K562 (cell line): Measurements from ENCODE around the gene TOR1A. TPM values are rescaled to one million over a fixed set of nuclear protein-coding genes. Genes with fewer than 3 reads are reported as not detected.

ENCODE experiments used
- ATF1 ChIP-seq, 2 experiments: fragments of 450-650 bp in 1 of 2; IDR thresholded peaks; 2 replicates each; pipeline ENCODE4 v1.6.1; 2016; ENCODE audit warnings: missing compliant biosample characterization in 1 of 2, missing genetic modification characterization in 1 of 2
- ATF3 ChIP-seq, 2 experiments: fragments of 450-650 bp in 1 of 2; sonication (generic) in 1 of 2; formaldehyde crosslinking in 1 of 2; IDR thresholded peaks in 1 of 2; conservative IDR thresholded peaks in 1 of 2; 2 replicates each; pipeline versions ENCODE4 v1.6.1 to v1.8.1; 2016 to 2023; ENCODE audit warnings: mild to moderate bottlenecking in 2 of 2, moderate library complexity in 2 of 2, inconsistent platforms in 1 of 2, missing genetic modification reagents in 1 of 2
- CBX1 ChIP-seq: sonication (generic); IDR thresholded peaks from 2 replicates; pipeline ENCODE4 v1.6.1; 2016; ENCODE audit warnings: antibody characterized with exemption, low read depth, mild to moderate bottlenecking
- CEBPG ChIP-seq, 3 experiments: fragments of 200-800 bp in 1 of 3; sonication (Bioruptor generic) in 1 of 3; sonication (generic) in 1 of 3; formaldehyde crosslinking in 1 of 3; IDR thresholded peaks in 2 of 3; conservative IDR thresholded peaks in 1 of 3; 2 replicates each; pipeline versions ENCODE4 v1.6.1 to v1.8.0; 2016 to 2022; ENCODE audit warnings: missing compliant biosample characterization in 2 of 3, missing genetic modification characterization in 2 of 3, mild to moderate bottlenecking in 1 of 3, missing genetic modification reagents in 1 of 3
- DMBX1 ChIP-seq: fragments of 250-450 bp; sonication (Bioruptor Pico); IDR thresholded peaks from 2 replicates; pipeline ENCODE4 v1.8.0; 2022; ENCODE audit warnings: inconsistent platforms, mild to moderate bottlenecking, moderate library complexity, borderline replicate concordance
- E2F3 ChIP-seq: fragments of 250-450 bp; sonication (Bioruptor Pico); IDR thresholded peaks from 2 replicates; pipeline ENCODE4 v1.4.0; 2020; ENCODE audit warnings: mild to moderate bottlenecking
- FOXA3 ChIP-seq, 2 experiments: fragments of 450-650 bp in 1 of 2; sonication (generic) in 1 of 2; formaldehyde crosslinking; IDR thresholded peaks in 1 of 2; conservative IDR thresholded peaks in 1 of 2; 2 replicates each; pipeline versions ENCODE4 v1.4.0 to v1.8.0; 2020 to 2022; ENCODE audit warnings: mild to moderate bottlenecking in 2 of 2, missing genetic modification reagents in 1 of 2
- HDAC2 ChIP-seq: fragments of 450-650 bp; IDR thresholded peaks from 2 replicates; pipeline ENCODE4 v1.6.1; 2016; ENCODE audit warnings: mild to moderate bottlenecking
- MAFK ChIP-seq: IDR thresholded peaks from 2 replicates; pipeline ENCODE4 v1.6.1; 2011; ENCODE audit warnings: low read length, improper control_type of control experiment
- NCOA1 ChIP-seq: fragments of 450-650 bp; IDR thresholded peaks from 2 replicates; pipeline ENCODE4 v1.6.1; 2016; ENCODE audit warnings: low read depth
- PML ChIP-seq: IDR thresholded peaks from 2 replicates; pipeline ENCODE4 v1.6.1; 2012; ENCODE audit warnings: low read length, inconsistent platforms
- RBM25 ChIP-seq: fragments of 200-400 bp; formaldehyde crosslinking; IDR thresholded peaks from 2 replicates; pipeline ENCODE4 v1.6.1; 2018; ENCODE audit warnings: low read length, low read depth, moderate library complexity; ENCODE audit not compliant: severe bottlenecking
- SMARCE1 ChIP-seq: fragments of 450-650 bp; IDR thresholded peaks from 2 replicates; pipeline ENCODE4 v1.7.1; 2016; ENCODE audit warnings: mild to moderate bottlenecking
- ZBED1 ChIP-seq: IDR thresholded peaks from 2 replicates; pipeline ENCODE4 v1.6.1; 2014
- ZKSCAN1 ChIP-seq: fragments of 150-350 bp; IDR thresholded peaks from 2 replicates; pipeline ENCODE4 v1.6.1; 2016; ENCODE audit warnings: low read depth, low read length
- ZNF217 ChIP-seq: sonication (generic); formaldehyde crosslinking; IDR thresholded peaks from 2 replicates; pipeline ENCODE4 v1.8.0; 2022; ENCODE audit warnings: mild to moderate bottlenecking, missing genetic modification reagents
- ZNF23 ChIP-seq: fragments of 250-450 bp; sonication (Bioruptor Pico); IDR thresholded peaks from 2 replicates; pipeline ENCODE4 v1.4.0; 2020; ENCODE audit warnings: mild to moderate bottlenecking
- ZNF592 ChIP-seq: fragments of 450-650 bp; IDR thresholded peaks from 2 replicates; pipeline ENCODE4 v1.6.1; 2017; ENCODE audit warnings: antibody characterized with exemption, mild to moderate bottlenecking
- ZNF695 ChIP-seq: fragments of 450-650 bp; formaldehyde crosslinking; IDR thresholded peaks from 2 replicates; pipeline ENCODE4 v1.4.0; 2020; ENCODE audit warnings: mild to moderate bottlenecking, moderate library complexity
- polyA plus RNA-seq, 8 experiments: library from polyadenylated mRNA; depleted of rRNA in 4 of 8; stranded (reverse) in 5 of 8; unstranded in 3 of 8; fragments of >200 nt; fragmentation: Nextera tagmentation in 2 of 8; fragmentation: Illumina TruSeq in 1 of 8; extraction: Ambion mirVana in 2 of 8; extraction: Trizol in 1 of 8; gene quantifications; 2 replicates each; pipeline versions ENCODE4 v1.2.1 to v1.2.3, GENCODE V29; 2011 to 2014; ENCODE audit warnings: inconsistent platforms in 1 of 8, missing spikeins in 1 of 8
- total RNA-seq, 7 experiments: library from RNA; depleted of rRNA in 6 of 7; stranded (reverse); fragments of >200 nt in 6 of 7; fragmentation: Illumina TruSeq in 2 of 7; extraction: Trizol in 2 of 7; gene quantifications; 2 replicates each; pipeline versions ENCODE4 v1.2.1 to v1.2.3, GENCODE V29; 2011 to 2021; ENCODE audit warnings: low replicate concordance in 1 of 7

The TOR1A gene
- total and polyA plus RNA-seq, 9 of the 15 experiments (the other 6 are each of a cell fraction or from before 2014, with no cell fraction given), result 4.5 to 85.8 (median 51.3) TPM

GRCh38 chr9:129776938-129777768 lies 46.8 kb downstream of the TOR1A start (continued):
- TF ChIP-seq ZNF695 (CRISPR knock-in tag) (0 out of 2 replicates have a peak, but pooled peaks have one; percentile 57), E2F3 (0 out of 2 replicates have a peak, but pooled peaks have one; percentile 48), CEBPG (CRISPR knock-in tag; IDR thresholded peaks at IDR 0.05) (peak; percentile 54; the same call in 1 of the 2 replicates), CEBPG (tag; conservative IDR thresholded peaks at IDR 0.05 in 1 of 2, IDR thresholded peaks at IDR 0.05 in 1 of 2) (peak; percentile 62 to 69; a peak in 3 of 4 replicates), DMBX1 (CRISPR knock-in tag) (peak; percentile 53; the same call in 1 of the 2 replicates), PML (no peak), ZBED1 (0 out of 2 replicates have a peak, but pooled peaks have one; percentile 55), CBX1 (peak; percentile 55; the same call in 1 of the 2 replicates), MAFK (peak; percentile 76), ATF1 (CRISPR knock-in tag; IDR thresholded peaks at IDR 0.05) (peak; percentile 83), ATF1 (tag; IDR thresholded peaks at IDR 0.05) (peak; percentile 99), HDAC2 (peak; percentile 87), NCOA1 (peak; percentile 86), ZKSCAN1 (0 out of 2 replicates have a peak, but pooled peaks have one; percentile 23), ATF3 (IDR thresholded peaks at IDR 0.05) (peak; percentile 100), ATF3 (CRISPR knock-in tag; conservative IDR thresholded peaks at IDR 0.05) (peak; percentile 97), ZNF217 (CRISPR knock-in tag) (no peak), FOXA3 (CRISPR knock-in tag; conservative IDR thresholded peaks at IDR 0.05 in 1 of 2, IDR thresholded peaks at IDR 0.05 in 1 of 2) (peak in 1 of 2 experiments; percentile 22; a peak in 1 of 4 replicates), RBM25 (no peak), ZNF592 (no peak), ZNF23 (CRISPR knock-in tag) (no peak), SMARCE1 (peak; percentile 95)
